Karpas-422 (cell line): ENCODE results near the gene CHL1. TPM values are rescaled to one million over a fixed set of nuclear protein-coding genes. Genes with fewer than 3 reads are reported as not detected.

ENCODE experiments used
- DNase-seq: peaks from one replicate; pipeline ENCODE4 v3.0.0-alpha.2; 2015
- H2AFZ ChIP-seq: fragments of 200-600 bp; sonication (generic); 2 replicates; pipeline ENCODE4 v1.6.1; 2014; ENCODE audit warnings: antibody characterized with exemption, low read length, mixed read lengths
- H3K27ac ChIP-seq: fragments of 200-600 bp; sonication (generic); 2 replicates; pipeline ENCODE4 v1.5.1; 2014; ENCODE audit warnings: mild to moderate bottlenecking, low read length, moderate library complexity
- H3K27me3 ChIP-seq: fragments of 200-600 bp; sonication (generic); 2 replicates; pipeline ENCODE4 v1.6.1; 2014; ENCODE audit warnings: low read length, mixed read lengths
- H3K36me3 ChIP-seq: fragments of 200-600 bp; sonication (generic); 2 replicates; pipeline ENCODE4 v1.6.1; 2014; ENCODE audit warnings: low read length, mixed read lengths; ENCODE audit not compliant: insufficient read depth
- H3K4me1 ChIP-seq: fragments of 200-600 bp; sonication (generic); 2 replicates; pipeline ENCODE4 v1.6.1; 2014; ENCODE audit warnings: mild to moderate bottlenecking, low read length, mixed read lengths
- H3K4me2 ChIP-seq: fragments of 200-600 bp; sonication (generic); 2 replicates; pipeline ENCODE4 v1.6.1; 2014; ENCODE audit warnings: low read length, low read depth, mild to moderate bottlenecking; ENCODE audit not compliant: poor library complexity, severe bottlenecking
- H3K4me3 ChIP-seq: fragments of 200-600 bp; sonication (generic); 2 replicates; pipeline ENCODE4 v1.5.1; 2014; ENCODE audit warnings: mild to moderate bottlenecking, antibody characterized with exemption, low read length, mixed read lengths
- H3K79me2 ChIP-seq: fragments of 200-600 bp; sonication (generic); 2 replicates; pipeline ENCODE4 v1.6.1; 2014; ENCODE audit warnings: mild to moderate bottlenecking, low read length, mixed read lengths
- H3K9ac ChIP-seq: fragments of 200-600 bp; sonication (generic); 2 replicates; pipeline ENCODE4 v1.6.0; 2014; ENCODE audit warnings: low read length
- H3K9me2 ChIP-seq: fragments of 200-600 bp; sonication (generic), shearing (Covaris generic); replicated peaks from 2 replicates; pipeline ENCODE4 v1.6.0; 2014; ENCODE audit warnings: mild to moderate bottlenecking, low read length, moderate library complexity; ENCODE audit not compliant: insufficient read depth
- H3K9me3 ChIP-seq: fragments of 300-700, 200-600 bp; sonication (generic); 2 replicates; pipeline ENCODE4 v1.6.1; 2014; ENCODE audit warnings: low read length, mixed read lengths
- H4K20me1 ChIP-seq: fragments of 200-600 bp; sonication (generic); 2 replicates; pipeline ENCODE4 v1.6.1; 2014; ENCODE audit warnings: mild to moderate bottlenecking, antibody characterized with exemption, low read length, low read depth; ENCODE audit not compliant: insufficient read depth
- total RNA-seq: library from RNA; depleted of rRNA; stranded (reverse); fragments of >200 nt; shearing (Covaris generic); gene quantifications from 2 replicates; pipeline ENCODE4 v1.2.3, GENCODE V29; 2014; ENCODE audit warnings: low replicate concordance

The CHL1 gene
- total RNA-seq, 1 experiment from 2014 or later: 23.3 TPM

DNA sequence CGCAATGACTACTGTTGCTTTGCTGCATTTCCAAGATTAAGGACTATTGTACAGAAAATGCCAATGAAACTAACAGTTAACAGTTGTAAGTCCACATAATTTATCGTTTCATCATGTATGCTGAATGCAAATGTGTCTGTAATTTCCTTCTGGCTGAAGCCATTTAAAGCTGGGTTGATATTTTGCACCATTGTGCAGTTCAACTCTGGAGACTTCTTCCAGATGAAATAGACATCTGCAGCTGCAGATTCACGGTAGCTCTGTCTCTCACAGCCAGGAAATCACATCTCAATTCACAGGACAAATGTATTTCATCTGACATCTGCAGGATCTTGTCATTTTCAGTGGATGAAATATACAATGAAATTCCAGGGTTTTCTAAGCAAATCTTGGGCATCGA is 145.4 kb downstream of the CHL1 start:
- no peak for DNase-seq
- no peaks in the 10 kb centered on the region for H3K27me3 ChIP-seq
- no peak overlapping the region for H2AFZ ChIP-seq
- H3K79me2 ChIP-seq: no peaks in the 10 kb centered on the region
- no peak overlapping the region for H3K27ac ChIP-seq
- no peaks in the 10 kb centered on the region for H3K9me3 ChIP-seq
- no peak overlapping the region for H3K4me2 ChIP-seq
- H3K36me3 ChIP-seq: no peaks in the 10 kb centered on the region
- H3K9me2 ChIP-seq: 0 out of 2 replicates have a peak, but pooled peaks cover 2% of the 10 kb centered on the region
- H3K9ac ChIP-seq: no peak overlapping the region
- H4K20me1 ChIP-seq: no peaks in the 10 kb centered on the region
- H3K4me1 ChIP-seq: peaks cover 3% of the 10 kb centered on the region
- no peak overlapping the region for H3K4me3 ChIP-seq

DNA sequence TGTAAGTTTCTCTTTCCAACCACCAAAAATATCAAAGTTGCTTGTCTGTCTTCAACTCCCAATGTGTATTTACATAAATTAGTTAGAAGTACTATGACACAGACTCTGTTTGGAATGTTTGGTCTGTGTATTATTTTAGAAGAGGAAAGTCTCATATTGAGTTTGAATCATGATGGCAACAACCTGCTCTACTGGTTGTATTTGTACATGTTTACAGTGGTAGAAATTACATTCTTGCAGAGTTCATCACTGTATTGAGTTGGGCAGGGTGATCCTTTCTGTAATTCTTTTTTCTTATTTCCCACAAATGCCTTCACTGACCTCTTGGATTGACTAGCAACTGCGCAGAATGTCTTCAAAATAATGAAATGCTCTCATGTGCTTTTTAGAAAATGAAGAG is 149.6 kb downstream of the CHL1 start:
- H3K4me3 ChIP-seq: no peak overlapping the region
- H3K9me3 ChIP-seq: no peaks in the 10 kb centered on the region
- H2AFZ ChIP-seq: no peak overlapping the region
- H3K9me2 ChIP-seq: no peaks in the 10 kb centered on the region
- no peaks in the 10 kb centered on the region for H3K36me3 ChIP-seq
- peaks cover 19% of the 10 kb centered on the region for H3K4me1 ChIP-seq
- H3K4me2 ChIP-seq: no peak overlapping the region
- no peaks in the 10 kb centered on the region for H3K27me3 ChIP-seq
- H3K27ac ChIP-seq: no peak overlapping the region
- H4K20me1 ChIP-seq: no peaks in the 10 kb centered on the region
- H3K79me2 ChIP-seq: no peaks in the 10 kb centered on the region
- no peak for DNase-seq
- no peak overlapping the region for H3K9ac ChIP-seq

DNA sequence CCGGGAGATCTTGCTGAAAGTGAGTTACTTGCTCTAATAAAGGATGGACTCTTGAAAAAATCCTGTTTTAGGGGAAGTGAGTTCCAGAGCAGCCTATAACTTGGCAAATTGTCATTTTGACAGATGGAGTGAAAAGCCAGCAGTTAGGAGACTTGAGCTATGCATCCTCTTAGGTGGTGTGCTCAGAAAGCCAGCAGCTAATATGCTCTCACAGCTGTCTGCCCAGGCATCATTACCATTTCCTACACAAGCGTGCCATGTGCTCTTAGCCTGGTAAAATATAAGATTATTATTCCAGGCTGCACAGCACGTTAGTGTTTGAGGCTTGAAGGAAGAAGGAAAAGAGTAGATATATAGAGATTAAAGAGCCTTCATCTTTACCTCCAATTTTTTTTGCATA is 151.0 kb downstream of the CHL1 start:
- DNase-seq: peak; percentile 52
- H3K4me1 ChIP-seq: peaks cover 19% of the 10 kb centered on the region
- H3K4me3 ChIP-seq: no peak overlapping the region
- H3K79me2 ChIP-seq: no peaks in the 10 kb centered on the region
- 0 out of 2 replicates have a peak overlapping the region, but pooled peaks have one; percentile 15 for H3K27ac ChIP-seq
- no peak overlapping the region for H3K9ac ChIP-seq
- H2AFZ ChIP-seq: peak overlapping the region; percentile 79
- H3K36me3 ChIP-seq: no peaks in the 10 kb centered on the region
- no peaks in the 10 kb centered on the region for H3K9me2 ChIP-seq
- H3K9me3 ChIP-seq: no peaks in the 10 kb centered on the region
- H3K4me2 ChIP-seq: peak overlapping the region; percentile 32
- no peaks in the 10 kb centered on the region for H3K27me3 ChIP-seq
- H4K20me1 ChIP-seq: no peaks in the 10 kb centered on the region

DNA sequence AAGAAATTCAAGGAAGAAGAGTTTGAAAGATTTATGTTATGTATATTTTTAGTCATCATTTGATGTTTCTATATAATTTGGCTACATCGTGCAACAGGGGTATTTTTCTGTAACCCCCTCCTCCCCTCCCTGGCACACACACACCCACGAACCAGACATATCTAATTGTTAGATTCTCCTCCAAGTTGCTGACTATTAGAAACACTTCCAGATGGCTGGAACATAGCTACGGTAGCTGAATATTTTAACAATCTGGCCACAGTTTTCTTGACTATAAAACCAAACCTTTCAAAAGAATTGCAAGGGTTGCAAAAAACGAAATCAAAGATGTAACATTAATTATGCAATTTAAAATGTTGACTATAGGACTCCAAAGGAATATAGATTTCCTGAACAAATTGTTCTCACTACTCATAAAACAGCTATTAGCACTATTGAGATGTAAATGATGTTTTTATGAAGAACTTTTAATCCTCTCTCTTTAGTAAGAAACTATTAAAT is 154.4 kb downstream of the CHL1 start:
- H3K4me3 ChIP-seq: no peak overlapping the region
- no peaks in the 10 kb centered on the region for H3K9me3 ChIP-seq
- no peaks in the 10 kb centered on the region for H3K36me3 ChIP-seq
- H3K27me3 ChIP-seq: no peaks in the 10 kb centered on the region
- peak overlapping the region; percentile 43 for H2AFZ ChIP-seq
- peaks cover 48% of the 10 kb centered on the region for H3K4me1 ChIP-seq
- no peak overlapping the region for H3K4me2 ChIP-seq
- no peak overlapping the region for H3K9ac ChIP-seq
- H3K27ac ChIP-seq: no peak overlapping the region
- DNase-seq: no peak
- H3K79me2 ChIP-seq: no peaks in the 10 kb centered on the region
- no peaks in the 10 kb centered on the region for H4K20me1 ChIP-seq
- no peaks in the 10 kb centered on the region for H3K9me2 ChIP-seq

DNA sequence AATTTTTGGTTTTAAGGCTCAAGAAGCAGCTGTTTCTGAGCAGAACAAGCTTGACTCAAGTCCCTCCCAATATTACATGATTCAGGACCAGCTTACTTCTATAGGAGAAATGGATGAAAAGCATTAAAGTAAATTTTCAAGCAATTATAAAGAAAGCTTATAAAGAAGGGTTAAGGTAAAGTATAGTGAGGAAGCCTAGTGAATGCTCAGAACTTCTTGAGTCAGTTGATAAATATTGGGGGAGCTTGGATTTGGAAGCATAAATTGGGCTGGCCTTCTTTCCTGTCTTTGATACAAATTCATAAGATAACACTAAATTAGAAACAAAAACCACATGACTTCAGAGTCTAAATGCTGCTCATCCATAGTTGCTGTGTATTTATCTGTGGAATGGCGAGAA is 156.0 kb downstream of the CHL1 start:
- no peak for DNase-seq
- Histone ChIP-seq H3K27me3 (no peaks in the 10 kb centered on the region), H3K9me2 (no peaks in the 10 kb centered on the region), H3K79me2 (no peaks in the 10 kb centered on the region), H3K4me1 (peaks cover 55% of the 10 kb centered on the region), H3K4me2 (no peak overlapping the region), H3K4me3 (no peak overlapping the region), H3K27ac (no peak overlapping the region), H2AFZ (peak overlapping the region; percentile 88), H3K9ac (no peak overlapping the region), H4K20me1 (no peaks in the 10 kb centered on the region), H3K9me3 (no peaks in the 10 kb centered on the region), H3K36me3 (no peaks in the 10 kb centered on the region)

DNA sequence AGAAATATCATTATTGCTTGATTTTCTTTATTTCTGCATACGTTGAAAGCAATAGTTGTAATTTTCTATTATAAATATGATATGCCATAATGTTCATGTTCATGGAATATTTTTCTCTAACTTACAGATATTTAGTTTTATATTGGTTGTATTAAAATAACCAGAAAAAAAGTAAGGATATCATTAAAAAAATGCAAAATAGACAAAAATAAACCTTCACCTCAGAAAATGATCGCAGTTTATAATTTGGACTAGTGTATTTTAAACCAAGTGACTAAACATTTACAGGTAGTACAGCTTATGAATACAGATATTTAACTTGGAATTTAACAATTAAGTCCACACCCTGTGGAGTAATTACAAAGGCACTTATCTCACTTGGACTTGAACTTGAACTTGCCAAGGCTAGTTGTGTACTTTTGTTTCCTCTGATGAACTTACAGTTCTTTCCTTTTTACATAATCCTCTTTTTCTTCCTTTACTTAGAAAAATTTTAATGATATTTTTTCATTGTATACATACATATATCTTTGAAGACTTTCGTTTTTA is 156.7 kb downstream of the CHL1 start:
- no peaks in the 10 kb centered on the region for H3K36me3 ChIP-seq
- no peak overlapping the region for H3K9ac ChIP-seq
- H3K27ac ChIP-seq: peak overlapping the region; percentile 72
- peak overlapping the region; percentile 88; the same call in 1 of the 2 replicates for H2AFZ ChIP-seq
- H3K9me3 ChIP-seq: no peaks in the 10 kb centered on the region
- H3K4me2 ChIP-seq: no peak overlapping the region
- no peak overlapping the region for H3K4me3 ChIP-seq
- DNase-seq: no peak
- no peaks in the 10 kb centered on the region for H3K79me2 ChIP-seq
- peaks cover 51% of the 10 kb centered on the region for H3K4me1 ChIP-seq
- no peaks in the 10 kb centered on the region for H3K27me3 ChIP-seq
- no peaks in the 10 kb centered on the region for H3K9me2 ChIP-seq
- no peaks in the 10 kb centered on the region for H4K20me1 ChIP-seq

DNA sequence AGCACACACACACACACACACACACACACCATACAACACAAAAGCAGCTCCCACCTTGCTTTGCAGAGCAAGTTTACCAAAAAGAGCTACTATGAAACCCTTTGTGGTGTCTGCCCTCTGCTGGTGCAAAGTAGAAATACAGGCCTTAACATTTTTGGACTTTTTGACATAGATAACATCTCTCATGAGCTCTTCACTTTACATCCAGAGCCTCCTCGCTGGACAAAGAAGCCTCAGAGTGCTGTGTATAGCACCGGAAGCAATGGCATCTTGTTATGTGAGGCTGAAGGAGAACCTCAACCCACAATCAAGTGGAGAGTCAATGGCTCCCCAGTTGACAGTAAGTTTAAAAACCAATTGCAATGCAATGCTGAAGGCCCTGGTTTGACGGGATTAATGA is 157.9 kb downstream of the CHL1 start:
- DNase-seq: peak; percentile 96
- peak overlapping the region; percentile 84; the same call in 1 of the 2 replicates for H2AFZ ChIP-seq
- H3K27ac ChIP-seq: peak overlapping the region; percentile 72
- no peaks in the 10 kb centered on the region for H3K27me3 ChIP-seq
- H3K79me2 ChIP-seq: no peaks in the 10 kb centered on the region
- H3K9ac ChIP-seq: peak overlapping the region; percentile 49
- H3K9me3 ChIP-seq: no peaks in the 10 kb centered on the region
- H3K4me2 ChIP-seq: peak overlapping the region; percentile 55
- no peaks in the 10 kb centered on the region for H3K36me3 ChIP-seq
- peak overlapping the region; percentile 22; the same call in 1 of the 2 replicates for H3K4me3 ChIP-seq
- H3K4me1 ChIP-seq: peaks cover 53% of the 10 kb centered on the region
- H3K9me2 ChIP-seq: no peaks in the 10 kb centered on the region
- no peaks in the 10 kb centered on the region for H4K20me1 ChIP-seq

DNA sequence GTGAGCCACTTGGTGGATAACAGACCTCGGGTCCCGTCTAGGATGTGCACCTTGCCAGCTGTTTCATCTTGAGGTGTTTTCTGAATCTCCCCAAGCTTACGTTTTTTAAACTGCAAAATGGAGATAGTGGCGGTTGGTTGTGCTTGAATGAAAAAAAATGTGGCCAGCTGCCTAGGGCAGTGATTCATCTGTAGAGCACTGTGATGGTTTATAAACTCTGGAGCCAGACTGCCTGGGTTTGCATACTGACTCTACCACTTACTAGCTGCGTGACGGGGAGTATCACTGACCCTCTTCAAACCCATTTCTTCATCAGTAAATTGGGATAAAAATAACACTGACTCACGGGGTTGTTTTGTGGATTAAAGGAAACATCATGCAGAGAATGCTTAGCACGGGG is 159.1 kb downstream of the CHL1 start:
- H2AFZ ChIP-seq: peak overlapping the region; percentile 95
- H3K9me2 ChIP-seq: no peaks in the 10 kb centered on the region
- H3K79me2 ChIP-seq: no peaks in the 10 kb centered on the region
- peak overlapping the region; percentile 71 for H3K27ac ChIP-seq
- no peaks in the 10 kb centered on the region for H3K9me3 ChIP-seq
- no peak overlapping the region for H3K4me3 ChIP-seq
- no peaks in the 10 kb centered on the region for H3K36me3 ChIP-seq
- no peaks in the 10 kb centered on the region for H3K27me3 ChIP-seq
- H4K20me1 ChIP-seq: no peaks in the 10 kb centered on the region
- DNase-seq: peak; percentile 69
- peak overlapping the region; percentile 39 for H3K4me2 ChIP-seq
- peaks cover 62% of the 10 kb centered on the region for H3K4me1 ChIP-seq
- H3K9ac ChIP-seq: peak overlapping the region; percentile 15; the same call in 1 of the 2 replicates
